ENCODE data around the gene VWA7. TPM values are rescaled to one million over a fixed set of nuclear protein-coding genes. Genes with fewer than 3 reads are reported as not detected.
"Not testable (repeated sequence)": the region's sequence is repeated elsewhere in the genome, so short reads cannot be mapped to it uniquely, and the experiment has no call there.

VWA7 gene, protein sequence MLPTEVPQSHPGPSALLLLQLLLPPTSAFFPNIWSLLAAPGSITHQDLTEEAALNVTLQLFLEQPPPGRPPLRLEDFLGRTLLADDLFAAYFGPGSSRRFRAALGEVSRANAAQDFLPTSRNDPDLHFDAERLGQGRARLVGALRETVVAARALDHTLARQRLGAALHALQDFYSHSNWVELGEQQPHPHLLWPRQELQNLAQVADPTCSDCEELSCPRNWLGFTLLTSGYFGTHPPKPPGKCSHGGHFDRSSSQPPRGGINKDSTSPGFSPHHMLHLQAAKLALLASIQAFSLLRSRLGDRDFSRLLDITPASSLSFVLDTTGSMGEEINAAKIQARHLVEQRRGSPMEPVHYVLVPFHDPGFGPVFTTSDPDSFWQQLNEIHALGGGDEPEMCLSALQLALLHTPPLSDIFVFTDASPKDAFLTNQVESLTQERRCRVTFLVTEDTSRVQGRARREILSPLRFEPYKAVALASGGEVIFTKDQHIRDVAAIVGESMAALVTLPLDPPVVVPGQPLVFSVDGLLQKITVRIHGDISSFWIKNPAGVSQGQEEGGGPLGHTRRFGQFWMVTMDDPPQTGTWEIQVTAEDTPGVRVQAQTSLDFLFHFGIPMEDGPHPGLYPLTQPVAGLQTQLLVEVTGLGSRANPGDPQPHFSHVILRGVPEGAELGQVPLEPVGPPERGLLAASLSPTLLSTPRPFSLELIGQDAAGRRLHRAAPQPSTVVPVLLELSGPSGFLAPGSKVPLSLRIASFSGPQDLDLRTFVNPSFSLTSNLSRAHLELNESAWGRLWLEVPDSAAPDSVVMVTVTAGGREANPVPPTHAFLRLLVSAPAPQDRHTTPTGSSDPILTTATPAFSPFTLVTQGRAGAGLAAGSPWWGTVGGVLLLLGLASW
- total RNA-seq = 1.2 TPM
- polyA plus RNA-seq (ENCODE audit: insufficient read depth in 1 of 8, insufficient read length in 8 of 8, low replicate concordance in 1 of 8) = 1 to 10 TPM in 7 of 8 donors, under 1 TPM in 1; 0.71 to 2.1 (median 1.6) TPM
- long read RNA-seq, donor 1 = 0 reads
- long read RNA-seq, donor 2 = 0 reads
- long read RNA-seq, donor 3 = 0 reads
- long read RNA-seq, donor 4 = 0 reads
- long read RNA-seq, donor 5 = 0 reads
- long read RNA-seq, donor 6 = 0 reads
- long read RNA-seq, donor 7 = 0 reads
- long read RNA-seq, donor 8 = 0 reads
- long read RNA-seq, donor 9 = 0 reads
- long read RNA-seq, donor 10 = 0 reads
- long read RNA-seq, donor 11 = 0 reads

DNA sequence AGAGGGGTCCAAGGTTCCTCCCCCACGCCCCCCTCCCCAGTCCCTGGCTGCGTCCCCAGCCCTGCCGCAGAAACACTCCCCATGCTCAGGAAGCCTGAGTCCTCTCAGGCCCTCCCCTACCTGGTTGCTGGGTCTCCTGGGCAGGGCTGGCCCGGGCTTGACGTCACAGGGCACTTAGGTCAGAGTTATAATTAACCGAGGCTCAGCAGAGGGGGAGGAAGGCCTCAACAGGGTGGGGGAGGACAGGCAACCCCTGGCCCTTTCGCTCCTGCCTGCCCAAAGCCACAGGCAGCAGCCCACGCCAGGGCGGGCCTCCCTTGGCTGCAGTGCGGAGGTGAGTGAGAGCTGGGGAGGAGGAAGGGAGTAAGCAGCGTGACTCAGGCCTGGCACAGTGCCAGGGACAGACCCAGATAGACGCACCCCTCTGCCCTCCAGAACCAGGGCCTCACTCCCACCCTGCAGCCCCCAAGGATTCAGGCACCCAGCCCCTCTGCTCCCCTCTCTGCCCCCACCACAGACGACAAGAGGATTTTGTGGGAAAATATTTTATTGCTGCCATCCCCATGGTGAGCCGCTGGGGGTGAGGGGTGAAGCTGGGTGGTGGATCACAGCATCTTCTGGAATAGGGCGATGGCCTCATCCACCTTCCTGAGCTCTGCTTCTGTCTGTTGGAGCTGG, at the start of gene VWA7:
Gene VWA7 (minus strand): TSS at position 340 of the 678 bp plus-strand sequence. CDS start 549 bp downstream, outside the sequence.
- peaks cover 12% of the 10 kb centered on the region for H3K4me1 ChIP-seq (ENCODE audit: control insufficient read depth, insufficient read depth, low read length)
- peaks cover 48% of the 10 kb centered on the region for H3K36me3 ChIP-seq (ENCODE audit: control insufficient read depth, insufficient read depth, low read length)
- peak within 1 kb of the TSS; percentile 1 for H3K27ac ChIP-seq (ENCODE audit: low read length)
- DNase-seq = peak; percentile 44
- 25% methylated on average over 8 of the region's 15 CpGs for WGBS (ENCODE audit: insufficient coverage)
- no peak within 1 kb of the TSS for H3K4me3 ChIP-seq (ENCODE audit: low read length)
- H3K9me3 ChIP-seq (replicated peaks; ENCODE audit: control insufficient read depth, low read depth, low read length) = no peaks in the 10 kb centered on the region
- H3K27me3 ChIP-seq (ENCODE audit: control insufficient read depth, insufficient read depth, low read length) = no peaks in the 10 kb centered on the region

DNA sequence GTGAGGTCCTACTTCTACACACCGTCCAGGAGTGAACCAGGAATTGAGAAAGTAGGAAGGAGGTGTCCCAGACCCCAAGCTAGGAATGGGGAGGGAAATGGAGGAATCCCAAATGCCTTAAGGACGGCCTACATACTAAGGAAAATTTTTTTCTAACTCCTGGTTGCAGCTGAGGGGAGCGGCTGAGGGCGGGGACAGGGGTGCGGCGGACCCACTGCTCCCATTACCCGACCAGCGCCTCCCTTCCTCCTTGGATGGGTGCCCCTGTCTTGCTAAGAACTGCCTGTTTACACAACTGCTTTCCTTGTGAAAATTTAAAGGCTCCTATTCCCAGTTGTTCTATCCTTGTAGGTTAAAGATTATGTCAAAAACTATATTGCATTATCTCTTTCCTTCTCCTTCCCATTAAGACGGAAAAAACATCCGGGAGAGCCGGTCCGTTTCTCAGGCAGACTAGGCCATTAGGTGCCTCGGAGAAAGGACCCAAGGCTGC, 49.7 kb upstream of the VWA7 start:
- peak overlapping the region; percentile 98 for H3K27ac ChIP-seq (ENCODE audit: low read length)
- WGBS (ENCODE audit: insufficient coverage) = 0% methylated on average over 5 of the region's 13 CpGs
- DNase-seq = peak; percentile 97
- H3K9me3 ChIP-seq (replicated peaks; ENCODE audit: control insufficient read depth, low read depth, low read length) = no peaks in the 10 kb centered on the region
- peaks cover 3% of the 10 kb centered on the region for H3K36me3 ChIP-seq (ENCODE audit: control insufficient read depth, insufficient read depth, low read length)
- H3K4me3 ChIP-seq (ENCODE audit: low read length) = peak overlapping the region; percentile 59
- H3K27me3 ChIP-seq (ENCODE audit: control insufficient read depth, insufficient read depth, low read length) = no peaks in the 10 kb centered on the region
- peaks cover 22% of the 10 kb centered on the region for H3K4me1 ChIP-seq (ENCODE audit: control insufficient read depth, insufficient read depth, low read length)

DNA sequence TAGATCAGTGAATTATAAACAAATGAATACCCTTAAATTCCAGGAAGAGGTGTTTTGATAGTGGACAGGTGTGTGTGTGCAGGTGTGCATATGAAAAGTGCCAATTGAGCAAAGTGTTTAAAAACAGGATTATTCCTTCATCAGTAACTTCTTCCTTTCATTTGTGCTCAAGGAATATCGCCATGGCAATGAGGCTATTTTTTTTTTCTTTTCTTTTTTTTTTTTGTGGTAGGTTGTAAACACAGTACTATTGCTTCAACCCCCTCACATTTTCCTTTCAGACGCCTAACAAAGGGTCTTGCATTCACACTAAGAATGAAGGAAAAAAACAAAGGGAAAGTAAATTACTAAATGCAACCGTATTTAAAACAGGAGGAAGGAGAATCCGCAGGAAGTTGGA, 48.4 kb upstream of the VWA7 start:
- peak overlapping the region; percentile 98 for H3K27ac ChIP-seq (ENCODE audit: low read length)
- WGBS (ENCODE audit: insufficient coverage) = no CpG with 5 or more reads among the region's 4 CpGs
- no peaks in the 10 kb centered on the region for H3K27me3 ChIP-seq (ENCODE audit: control insufficient read depth, insufficient read depth, low read length)
- H3K4me3 ChIP-seq (ENCODE audit: low read length) = no peak overlapping the region
- no peaks in the 10 kb centered on the region for H3K9me3 ChIP-seq (replicated peaks; ENCODE audit: control insufficient read depth, low read depth, low read length)
- H3K4me1 ChIP-seq (ENCODE audit: control insufficient read depth, insufficient read depth, low read length) = peaks cover 23% of the 10 kb centered on the region
- no peaks in the 10 kb centered on the region for H3K36me3 ChIP-seq (ENCODE audit: control insufficient read depth, insufficient read depth, low read length)
- no peak for DNase-seq

DNA sequence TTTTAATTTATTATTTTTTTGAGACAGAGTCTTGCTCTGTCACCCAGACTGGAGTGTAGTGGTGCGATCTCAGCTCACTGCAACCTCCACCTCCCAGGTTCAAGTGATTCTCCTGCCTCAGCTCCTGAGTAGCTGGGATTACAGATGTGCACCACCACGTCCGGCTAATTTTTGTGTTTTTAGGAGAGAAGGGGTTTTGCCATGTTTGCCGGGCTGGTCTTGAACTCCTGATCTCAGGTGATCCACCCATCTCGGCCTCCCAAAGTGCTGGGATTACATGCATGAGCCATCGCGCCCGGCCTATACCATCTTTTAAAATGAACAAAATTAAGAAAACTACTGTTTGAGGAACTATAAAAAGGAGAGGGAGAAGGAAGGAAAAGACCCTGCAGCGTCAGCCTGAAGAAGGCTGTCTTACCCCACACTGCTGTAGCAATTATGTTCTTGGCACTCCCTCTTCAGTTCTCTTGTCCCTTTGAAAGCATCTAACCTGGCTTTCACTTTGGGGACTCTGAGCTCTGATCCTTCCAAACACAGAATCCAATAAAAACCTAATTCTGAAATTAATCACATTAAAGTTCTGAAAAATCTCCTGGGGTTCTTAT, 46.6 kb upstream of the VWA7 start:
- not testable (repeated sequence) for H3K27ac ChIP-seq (ENCODE audit: low read length); DNase-seq; H3K9me3 ChIP-seq (replicated peaks; ENCODE audit: control insufficient read depth, low read depth, low read length); H3K36me3 ChIP-seq (ENCODE audit: control insufficient read depth, insufficient read depth, low read length); H3K27me3 ChIP-seq (ENCODE audit: control insufficient read depth, insufficient read depth, low read length); H3K4me3 ChIP-seq (ENCODE audit: low read length)
- peaks cover 26% of the 10 kb centered on the region for H3K4me1 ChIP-seq (ENCODE audit: control insufficient read depth, insufficient read depth, low read length)
- no CpG with 5 or more reads among the region's 9 CpGs for WGBS (ENCODE audit: insufficient coverage)

DNA sequence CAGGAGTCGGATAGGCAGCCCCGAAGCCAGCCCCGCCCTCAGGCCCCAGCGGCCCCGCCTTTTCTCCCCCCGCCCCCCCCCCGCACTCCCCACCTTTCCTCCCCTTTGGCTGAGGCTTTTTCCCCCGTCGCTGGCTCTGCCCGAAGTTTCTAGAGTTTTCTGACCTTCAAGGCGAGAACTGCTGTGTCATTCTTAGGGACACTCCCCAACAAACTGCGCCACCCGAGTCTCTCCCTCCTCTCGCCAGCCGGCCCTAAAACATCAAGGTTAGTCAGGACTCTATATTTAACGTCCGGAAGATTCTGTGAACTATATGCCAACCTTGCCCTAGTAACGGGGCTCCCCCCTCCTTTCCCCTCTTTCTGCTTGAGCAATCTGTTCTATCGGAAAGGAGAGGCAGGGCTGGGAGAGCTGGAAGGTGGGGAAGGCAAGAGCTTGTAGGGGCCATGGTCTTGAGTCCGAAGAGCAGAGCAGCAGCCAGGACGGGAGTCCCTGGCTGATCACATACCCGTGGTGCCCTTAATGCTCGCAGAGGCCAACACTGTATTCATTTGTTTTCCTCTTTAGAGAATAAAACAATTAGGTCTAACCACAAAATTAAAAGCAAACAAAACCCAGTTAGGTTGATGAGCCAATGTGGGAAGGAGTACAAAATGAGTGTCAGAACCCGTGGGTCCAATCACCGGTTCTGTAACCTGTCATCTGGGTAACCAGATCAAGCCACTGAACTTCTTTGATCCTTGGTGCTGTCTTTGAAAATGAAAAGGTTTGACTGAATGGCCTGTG, 45.1 kb upstream of the VWA7 start:
- 7% methylated on average over 11 of the region's 25 CpGs for WGBS (ENCODE audit: insufficient coverage)
- DNase-seq = peak; percentile 91
- Histone ChIP-seq H3K27ac (ENCODE audit: low read length) (peak overlapping the region; percentile 96), H3K4me3 (ENCODE audit: low read length) (peak overlapping the region; percentile 69), H3K4me1 (ENCODE audit: control insufficient read depth, insufficient read depth, low read length) (peaks cover 37% of the 10 kb centered on the region), H3K9me3 (replicated peaks; ENCODE audit: control insufficient read depth, low read depth, low read length) (no peaks in the 10 kb centered on the region), H3K36me3 (ENCODE audit: control insufficient read depth, insufficient read depth, low read length) (no peaks in the 10 kb centered on the region), H3K27me3 (ENCODE audit: control insufficient read depth, insufficient read depth, low read length) (no peaks in the 10 kb centered on the region)

DNA sequence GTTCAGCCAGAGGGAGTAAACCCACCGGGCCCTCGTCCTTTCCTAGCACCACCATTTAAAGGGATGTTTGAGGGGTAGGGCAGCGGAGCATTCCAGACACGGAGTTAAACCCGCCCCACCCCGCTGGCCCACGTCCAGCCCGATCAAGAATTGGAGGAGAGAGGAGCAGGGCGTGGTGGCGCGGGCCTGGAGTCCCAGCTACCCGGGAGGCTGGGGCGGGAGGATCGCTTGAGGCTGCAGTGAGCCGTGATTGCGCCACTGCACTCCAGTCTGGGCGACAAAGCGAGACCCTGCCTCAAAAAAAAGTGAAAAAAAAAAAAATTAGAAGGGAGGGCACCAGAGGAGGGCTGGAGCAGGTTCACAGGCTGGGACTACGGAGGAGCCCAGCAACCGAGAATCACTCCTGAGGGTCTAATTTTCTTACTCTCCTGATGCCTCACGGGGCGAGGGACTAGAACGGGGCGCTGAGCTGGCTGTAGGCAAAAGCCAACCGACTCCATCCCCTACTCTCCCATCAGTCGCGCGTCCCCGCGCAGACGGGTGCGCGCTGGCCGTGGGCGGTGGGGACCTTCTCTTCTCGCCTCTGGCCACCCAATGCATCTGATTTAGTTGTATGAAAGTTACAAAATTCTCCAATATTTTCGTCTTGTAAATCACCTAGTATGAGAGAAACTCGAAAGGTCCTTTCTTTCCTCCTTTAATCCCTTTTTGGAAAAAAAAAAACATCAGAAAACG, 44.3 kb upstream of the VWA7 start:
- Histone ChIP-seq H3K4me1 (ENCODE audit: control insufficient read depth, insufficient read depth, low read length) (peaks cover 33% of the 10 kb centered on the region), H3K36me3 (ENCODE audit: control insufficient read depth, insufficient read depth, low read length) (no peaks in the 10 kb centered on the region), H3K27me3 (ENCODE audit: control insufficient read depth, insufficient read depth, low read length) (no peaks in the 10 kb centered on the region), H3K27ac (ENCODE audit: low read length) (peak overlapping the region; percentile 96), H3K4me3 (ENCODE audit: low read length) (peak overlapping the region; percentile 69), H3K9me3 (replicated peaks; ENCODE audit: control insufficient read depth, low read depth, low read length) (no peaks in the 10 kb centered on the region)
- DNase-seq = peak; percentile 55
- WGBS (ENCODE audit: insufficient coverage) = 6% methylated on average over 19 of the region's 39 CpGs

DNA sequence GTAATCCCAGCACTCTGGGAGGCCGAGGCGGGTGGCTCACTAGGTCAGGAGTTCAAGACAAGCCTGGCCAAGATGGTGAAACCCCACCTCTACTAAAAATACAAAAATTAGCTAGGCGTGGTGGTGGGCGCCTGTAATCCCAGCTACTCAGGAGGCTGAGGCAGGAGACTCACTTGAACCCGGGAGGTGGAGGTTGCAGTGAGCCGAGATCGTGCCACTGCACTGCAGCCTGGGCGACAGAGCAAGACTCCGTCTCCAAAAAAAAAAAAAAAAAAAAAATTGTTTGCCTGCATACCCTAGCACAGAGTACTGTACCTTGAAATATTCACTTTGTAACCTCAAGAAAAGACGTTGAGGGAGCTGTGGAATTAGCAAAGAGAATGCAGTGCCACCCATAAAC, 43.3 kb upstream of the VWA7 start:
- peaks cover 31% of the 10 kb centered on the region for H3K4me1 ChIP-seq (ENCODE audit: control insufficient read depth, insufficient read depth, low read length)
- not testable (repeated sequence) for DNase-seq; H3K4me3 ChIP-seq (ENCODE audit: low read length); H3K27ac ChIP-seq (ENCODE audit: low read length); H3K36me3 ChIP-seq (ENCODE audit: control insufficient read depth, insufficient read depth, low read length); H3K27me3 ChIP-seq (ENCODE audit: control insufficient read depth, insufficient read depth, low read length); H3K9me3 ChIP-seq (replicated peaks; ENCODE audit: control insufficient read depth, low read depth, low read length)
- no CpG with 5 or more reads among the region's 10 CpGs for WGBS (ENCODE audit: insufficient coverage)

DNA sequence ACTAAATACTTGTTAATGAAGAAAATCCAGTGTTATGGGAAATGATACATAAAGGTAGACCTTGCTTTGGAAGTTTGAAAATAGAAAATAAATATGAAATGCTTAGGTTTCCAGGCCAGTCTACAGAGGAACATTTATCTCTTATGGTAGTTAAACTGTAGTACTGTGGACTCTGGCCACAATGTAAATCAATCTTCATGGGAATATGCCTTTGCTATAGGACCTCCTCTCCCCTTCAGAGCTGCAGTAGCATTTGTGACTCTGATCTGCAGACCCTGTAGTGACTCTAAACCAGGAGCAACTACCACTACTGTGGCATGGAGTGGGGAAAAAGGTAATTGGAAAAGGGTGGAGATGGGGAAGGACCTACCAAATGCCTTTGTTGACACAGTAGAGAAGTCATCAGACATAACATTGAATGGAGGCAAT, 42.8 kb upstream of the VWA7 start:
- Histone ChIP-seq H3K9me3 (replicated peaks; ENCODE audit: control insufficient read depth, low read depth, low read length) (no peaks in the 10 kb centered on the region), H3K27ac (ENCODE audit: low read length) (no peak overlapping the region), H3K4me3 (ENCODE audit: low read length) (no peak overlapping the region), H3K27me3 (ENCODE audit: control insufficient read depth, insufficient read depth, low read length) (no peaks in the 10 kb centered on the region), H3K4me1 (ENCODE audit: control insufficient read depth, insufficient read depth, low read length) (peaks cover 31% of the 10 kb centered on the region), H3K36me3 (ENCODE audit: control insufficient read depth, insufficient read depth, low read length) (no peaks in the 10 kb centered on the region)
- DNase-seq = no peak
